IMR-90 (cell line): Measurements from ENCODE around the gene LRRC42.

ENCODE experiments used
- BHLHE40 ChIP-seq: fragments of 150-350 bp; IDR thresholded peaks from 2 replicates; pipeline ENCODE4 v1.6.1; 2016; ENCODE audit warnings: mild to moderate bottlenecking, low read depth, low read length
- CEBPB ChIP-seq: IDR thresholded peaks from 2 replicates; pipeline ENCODE4 v1.6.1; 2012; ENCODE audit warnings: low read depth, low read length, improper control_type of control experiment
- CHD1 ChIP-seq: IDR thresholded peaks from 2 replicates; pipeline ENCODE4 v1.6.1; 2012; ENCODE audit warnings: low read depth, low read length, improper control_type of control experiment
- CTCF ChIP-seq: conservative IDR thresholded peaks from 2 replicates; pipeline ENCODE4 v1.5.1; 2012; ENCODE audit warnings: mild to moderate bottlenecking, low read depth, low read length, improper control_type of control experiment
- FOS ChIP-seq: fragments of 150-350 bp; IDR thresholded peaks from 2 replicates; pipeline ENCODE4 v1.6.1; 2016; ENCODE audit warnings: low read depth, low read length
- MAFK ChIP-seq: IDR thresholded peaks from 2 replicates; pipeline ENCODE4 v1.6.1; 2012; ENCODE audit warnings: low read depth, low read length, improper control_type of control experiment
- MXI1 ChIP-seq: IDR thresholded peaks from 2 replicates; pipeline ENCODE4 v1.6.1; 2012; ENCODE audit warnings: low read depth, mild to moderate bottlenecking, low read length, moderate library complexity, borderline replicate concordance
- POLR2A ChIP-seq: IDR thresholded peaks from 2 replicates; pipeline ENCODE4 v1.6.1; 2012; ENCODE audit warnings: mild to moderate bottlenecking, low read depth, low read length
- RAD21 ChIP-seq: IDR thresholded peaks from 2 replicates; pipeline ENCODE4 v1.6.1; 2012; ENCODE audit warnings: low read length, improper control_type of control experiment
- RCOR1 ChIP-seq: IDR thresholded peaks from 2 replicates; pipeline ENCODE4 v1.6.1; 2012; ENCODE audit warnings: mild to moderate bottlenecking, low read length, improper control_type of control experiment; ENCODE audit not compliant: insufficient replicate concordance
- RFX5 ChIP-seq: IDR thresholded peaks from 2 replicates; pipeline ENCODE4 v1.8.0; 2012; ENCODE audit warnings: low read depth, mild to moderate bottlenecking, low read length, moderate library complexity
- SMC3 ChIP-seq: fragments of 150-350 bp; IDR thresholded peaks from 2 replicates; pipeline ENCODE4 v1.6.1; 2016; ENCODE audit warnings: low read depth, mild to moderate bottlenecking, antibody characterized with exemption, low read length, moderate library complexity
- TF ChIP-seq, protein P1 (sequence below): fragments of 150-350 bp; IDR thresholded peaks from 2 replicates; pipeline ENCODE4 v1.6.1; 2017; ENCODE audit warnings: mild to moderate bottlenecking, antibody characterized with exemption, low read length, low read depth
- TF ChIP-seq, protein P2 (sequence below): fragments of 150-350 bp; IDR thresholded peaks from 2 replicates; pipeline ENCODE4 v1.6.1; 2016; ENCODE audit warnings: low read depth, mild to moderate bottlenecking, low read length, moderate library complexity, borderline replicate concordance

GRCh38 chr1:54002544-54003248, 56.5 kb downstream of the LRRC42 start:
- no peak for TF ChIP-seq POLR2A
- no peak for TF ChIP-seq CHD1
- TF ChIP-seq MXI1: no peak
- no peak for TF ChIP-seq CTCF
- TF ChIP-seq SMC3: no peak
- no peak for TF ChIP-seq BHLHE40
- no peak for TF ChIP-seq RFX5
- TF ChIP-seq, protein P1, sequence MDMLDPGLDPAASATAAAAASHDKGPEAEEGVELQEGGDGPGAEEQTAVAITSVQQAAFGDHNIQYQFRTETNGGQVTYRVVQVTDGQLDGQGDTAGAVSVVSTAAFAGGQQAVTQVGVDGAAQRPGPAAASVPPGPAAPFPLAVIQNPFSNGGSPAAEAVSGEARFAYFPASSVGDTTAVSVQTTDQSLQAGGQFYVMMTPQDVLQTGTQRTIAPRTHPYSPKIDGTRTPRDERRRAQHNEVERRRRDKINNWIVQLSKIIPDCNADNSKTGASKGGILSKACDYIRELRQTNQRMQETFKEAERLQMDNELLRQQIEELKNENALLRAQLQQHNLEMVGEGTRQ: no peak
- no peak for TF ChIP-seq RCOR1
- TF ChIP-seq CEBPB: no peak
- no peak for TF ChIP-seq FOS
- TF ChIP-seq, protein P2, sequence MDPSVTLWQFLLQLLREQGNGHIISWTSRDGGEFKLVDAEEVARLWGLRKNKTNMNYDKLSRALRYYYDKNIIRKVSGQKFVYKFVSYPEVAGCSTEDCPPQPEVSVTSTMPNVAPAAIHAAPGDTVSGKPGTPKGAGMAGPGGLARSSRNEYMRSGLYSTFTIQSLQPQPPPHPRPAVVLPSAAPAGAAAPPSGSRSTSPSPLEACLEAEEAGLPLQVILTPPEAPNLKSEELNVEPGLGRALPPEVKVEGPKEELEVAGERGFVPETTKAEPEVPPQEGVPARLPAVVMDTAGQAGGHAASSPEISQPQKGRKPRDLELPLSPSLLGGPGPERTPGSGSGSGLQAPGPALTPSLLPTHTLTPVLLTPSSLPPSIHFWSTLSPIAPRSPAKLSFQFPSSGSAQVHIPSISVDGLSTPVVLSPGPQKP: no peak
- TF ChIP-seq MAFK: no peak
- TF ChIP-seq RAD21: no peak
